Measurements from ENCODE around the gene KCNQ1.

Gene KCNQ1

DNA sequence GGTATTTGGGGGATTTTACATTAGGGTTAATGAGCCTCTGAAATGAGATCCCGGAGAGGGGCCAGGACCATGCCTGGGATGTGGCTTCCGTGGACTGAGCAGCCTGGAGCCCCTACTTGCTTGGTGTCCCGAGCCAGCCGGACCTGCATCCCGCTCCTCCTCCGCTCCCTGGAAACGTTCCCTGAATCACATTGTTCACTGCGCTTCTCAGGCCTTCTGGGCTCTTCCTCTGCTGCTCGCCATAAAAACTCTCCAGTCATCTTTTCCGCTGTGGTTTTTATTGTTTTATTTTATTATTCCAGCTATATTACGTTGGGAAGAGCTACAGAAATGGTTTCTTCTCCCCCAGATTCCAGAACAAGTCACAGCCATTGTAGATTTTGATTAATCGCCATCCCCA lies 268.3 kb downstream of the KCNQ1 start:
- no peak overlapping the region for H3K4me3 ChIP-seq (ENCODE audit: low read depth, low read length)
- TF ChIP-seq, protein P1, sequence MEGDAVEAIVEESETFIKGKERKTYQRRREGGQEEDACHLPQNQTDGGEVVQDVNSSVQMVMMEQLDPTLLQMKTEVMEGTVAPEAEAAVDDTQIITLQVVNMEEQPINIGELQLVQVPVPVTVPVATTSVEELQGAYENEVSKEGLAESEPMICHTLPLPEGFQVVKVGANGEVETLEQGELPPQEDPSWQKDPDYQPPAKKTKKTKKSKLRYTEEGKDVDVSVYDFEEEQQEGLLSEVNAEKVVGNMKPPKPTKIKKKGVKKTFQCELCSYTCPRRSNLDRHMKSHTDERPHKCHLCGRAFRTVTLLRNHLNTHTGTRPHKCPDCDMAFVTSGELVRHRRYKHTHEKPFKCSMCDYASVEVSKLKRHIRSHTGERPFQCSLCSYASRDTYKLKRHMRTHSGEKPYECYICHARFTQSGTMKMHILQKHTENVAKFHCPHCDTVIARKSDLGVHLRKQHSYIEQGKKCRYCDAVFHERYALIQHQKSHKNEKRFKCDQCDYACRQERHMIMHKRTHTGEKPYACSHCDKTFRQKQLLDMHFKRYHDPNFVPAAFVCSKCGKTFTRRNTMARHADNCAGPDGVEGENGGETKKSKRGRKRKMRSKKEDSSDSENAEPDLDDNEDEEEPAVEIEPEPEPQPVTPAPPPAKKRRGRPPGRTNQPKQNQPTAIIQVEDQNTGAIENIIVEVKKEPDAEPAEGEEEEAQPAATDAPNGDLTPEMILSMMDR (IDR thresholded peaks at IDR 0.05; ENCODE audit: borderline replicate concordance, insufficient read depth, low read depth, low read length), result no peak

DNA sequence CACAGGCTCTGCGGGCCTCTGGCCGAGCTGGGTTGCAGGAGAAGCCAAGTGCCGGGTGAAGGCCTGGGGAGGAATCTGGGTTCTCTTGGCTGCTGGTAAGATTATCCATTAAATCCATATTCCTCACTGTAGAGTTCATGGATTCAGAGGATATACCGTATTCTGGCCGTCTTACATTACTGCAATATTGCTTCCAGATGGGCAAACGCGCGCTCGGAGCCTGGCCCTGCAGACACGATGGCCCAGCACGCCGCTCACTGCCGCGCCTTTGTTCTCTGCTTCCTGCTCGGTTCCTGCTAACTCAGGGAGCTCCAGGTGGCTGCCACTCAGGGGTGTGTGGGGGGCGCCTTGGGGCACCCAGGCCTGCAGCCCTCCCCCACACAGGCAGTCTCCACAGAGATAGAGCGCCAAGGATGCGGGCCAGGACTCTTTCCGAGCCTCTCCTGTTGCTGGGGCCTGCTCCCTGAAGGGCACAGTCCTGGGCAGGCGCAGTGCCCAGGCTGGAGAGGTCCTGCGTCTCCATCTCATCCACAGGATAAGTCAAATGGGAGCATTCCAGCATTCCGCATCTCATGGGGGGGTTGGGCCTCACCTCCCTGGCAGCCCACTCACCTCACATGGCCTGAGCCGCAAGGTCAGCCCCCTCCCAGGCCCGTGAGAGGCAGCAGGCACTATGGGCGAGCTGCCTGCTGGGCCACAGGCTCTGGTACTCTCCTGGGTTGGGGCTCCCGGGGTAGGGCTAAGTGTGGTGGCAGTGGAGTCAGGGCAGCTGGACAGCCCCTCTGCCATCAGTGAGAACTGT lies 269.1 kb downstream of the KCNQ1 start:
- no peak overlapping the region for H3K4me3 ChIP-seq (ENCODE audit: low read depth, low read length)
- TF ChIP-seq, protein P1 (IDR thresholded peaks at IDR 0.05; ENCODE audit: borderline replicate concordance, insufficient read depth, low read depth, low read length), result no peak

DNA sequence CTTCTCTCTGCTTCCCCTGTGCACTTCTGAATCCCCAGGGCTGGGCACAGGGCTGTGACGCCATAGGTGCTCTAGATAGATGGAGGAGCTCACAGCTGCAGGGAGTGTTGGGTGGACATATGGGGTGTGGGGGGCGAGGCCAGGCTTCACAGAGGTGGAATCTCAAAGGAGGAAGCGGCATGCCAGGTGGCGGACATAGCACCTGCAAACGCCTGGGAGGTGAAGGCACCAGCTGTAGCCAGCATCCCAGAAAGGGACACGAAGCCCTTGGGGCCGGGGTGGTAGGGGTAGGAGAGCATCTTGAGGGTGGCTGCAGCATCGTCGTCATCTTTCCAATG lies 269.6 kb downstream of the KCNQ1 start:
- no peak overlapping the region for H3K4me3 ChIP-seq (ENCODE audit: low read depth, low read length)
- TF ChIP-seq, protein P1 (IDR thresholded peaks at IDR 0.05; ENCODE audit: borderline replicate concordance, insufficient read depth, low read depth, low read length), result no peak

DNA sequence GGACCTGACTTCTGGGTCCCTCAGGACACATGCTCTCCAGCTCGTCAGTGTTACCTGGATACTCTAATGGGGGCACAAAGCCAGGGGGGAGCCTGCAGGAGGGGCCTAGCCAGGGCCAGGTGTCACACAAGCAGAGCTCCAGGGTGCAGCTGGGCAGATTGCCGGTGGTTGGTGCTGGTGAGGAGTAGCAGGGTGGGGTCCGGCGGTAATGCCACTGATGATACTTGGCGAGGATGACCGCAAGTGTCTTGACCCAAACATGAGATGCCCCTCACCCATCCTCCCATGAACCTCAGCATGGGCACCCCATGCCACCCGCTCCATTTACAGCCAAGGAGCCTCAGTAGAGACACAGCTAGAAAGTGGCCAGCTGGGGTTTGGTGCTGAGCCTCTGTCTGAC lies 270.1 kb downstream of the KCNQ1 start:
- no peak overlapping the region for H3K4me3 ChIP-seq (ENCODE audit: low read depth, low read length)
- TF ChIP-seq, protein P1 (IDR thresholded peaks at IDR 0.05; ENCODE audit: borderline replicate concordance, insufficient read depth, low read depth, low read length), result no peak

DNA sequence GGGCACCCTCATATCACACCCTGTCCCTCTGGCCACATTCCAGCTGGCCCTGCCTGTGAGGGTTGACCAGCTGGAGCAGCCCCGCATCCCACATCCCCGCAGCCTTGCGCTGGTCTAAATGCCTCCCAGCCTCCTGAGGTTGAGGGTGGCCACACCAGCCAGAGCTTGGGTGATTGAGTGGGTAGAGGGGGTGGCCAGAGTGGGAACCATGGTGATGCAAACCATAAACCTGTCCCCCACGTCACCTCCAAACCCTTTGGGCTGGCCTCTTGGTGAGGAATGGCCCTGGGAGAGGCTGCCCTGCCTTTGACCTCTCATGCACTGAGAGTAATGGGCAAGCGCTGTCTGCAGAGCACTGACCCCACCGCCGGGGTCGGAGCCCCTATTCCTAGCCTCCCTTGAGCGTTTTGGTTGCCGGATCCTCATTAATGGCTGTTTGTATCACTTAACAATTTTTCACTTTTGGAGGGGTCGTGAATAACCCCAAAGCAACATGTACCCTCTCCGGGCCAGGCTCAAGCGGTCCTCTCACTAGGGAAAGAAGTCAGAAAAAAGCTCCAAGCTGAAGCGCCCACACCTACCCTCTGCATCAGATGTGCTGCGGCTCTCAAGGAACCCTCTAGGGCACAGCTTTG lies 271.0 kb downstream of the KCNQ1 start:
- no peak overlapping the region for H3K4me3 ChIP-seq (ENCODE audit: low read depth, low read length)
- TF ChIP-seq, protein P1 (IDR thresholded peaks at IDR 0.05; ENCODE audit: borderline replicate concordance, insufficient read depth, low read depth, low read length), result no peak

DNA sequence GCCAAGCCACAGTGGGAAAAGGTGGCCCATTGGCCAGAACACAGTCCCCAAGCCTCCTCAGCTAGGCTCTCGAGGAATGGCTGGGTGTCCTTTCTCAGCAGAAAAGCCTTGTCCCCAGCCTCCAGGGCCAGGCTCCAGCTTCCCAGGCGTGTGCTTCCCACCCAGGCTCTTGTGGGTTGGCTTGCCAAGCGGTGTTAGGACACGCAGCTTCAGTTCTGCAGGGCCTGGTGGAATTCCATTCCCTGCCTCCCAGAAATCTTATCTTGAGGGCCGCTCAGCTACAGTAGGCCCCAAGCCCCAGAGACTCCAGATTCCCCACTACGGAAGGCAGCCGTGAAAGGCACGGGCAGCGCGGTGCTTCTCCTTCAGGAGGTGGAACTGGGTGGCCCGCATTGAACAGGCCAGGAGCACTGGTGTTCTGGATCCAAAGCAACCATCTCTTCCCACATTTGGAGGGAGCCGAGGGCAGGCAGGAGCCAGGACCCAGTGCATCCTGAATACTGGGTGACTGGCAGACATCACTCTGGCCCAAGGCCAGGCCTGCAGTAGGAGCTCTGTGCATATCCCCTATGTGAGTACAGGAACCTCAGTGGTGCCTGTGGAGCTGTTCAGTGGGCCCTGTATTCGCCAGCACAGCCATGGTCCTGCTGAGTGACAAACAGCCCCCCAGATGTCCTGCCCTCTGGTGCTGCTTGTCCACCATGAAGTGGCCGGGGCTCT lies 271.7 kb downstream of the KCNQ1 start:
- TF ChIP-seq, protein P1 (IDR thresholded peaks at IDR 0.05; ENCODE audit: borderline replicate concordance, insufficient read depth, low read depth, low read length), result no peak
- no peak overlapping the region for H3K4me3 ChIP-seq (ENCODE audit: low read depth, low read length)

Measured in GM12875 (cell line).